GM21786 (cell line): ENCODE data around the gene MAST4.
"Not testable (repeated sequence)": the region's sequence is repeated elsewhere in the genome, so short reads cannot be mapped to it uniquely, and the experiment has no call there.

ENCODE experiments used
- ATAC-seq: cut with Tn5 transposase; IDR thresholded peaks from one replicate; pipeline ENCODE4 v1.9.1; 2021; ENCODE audit not compliant: unreplicated experiment

Gene MAST4

DNA sequence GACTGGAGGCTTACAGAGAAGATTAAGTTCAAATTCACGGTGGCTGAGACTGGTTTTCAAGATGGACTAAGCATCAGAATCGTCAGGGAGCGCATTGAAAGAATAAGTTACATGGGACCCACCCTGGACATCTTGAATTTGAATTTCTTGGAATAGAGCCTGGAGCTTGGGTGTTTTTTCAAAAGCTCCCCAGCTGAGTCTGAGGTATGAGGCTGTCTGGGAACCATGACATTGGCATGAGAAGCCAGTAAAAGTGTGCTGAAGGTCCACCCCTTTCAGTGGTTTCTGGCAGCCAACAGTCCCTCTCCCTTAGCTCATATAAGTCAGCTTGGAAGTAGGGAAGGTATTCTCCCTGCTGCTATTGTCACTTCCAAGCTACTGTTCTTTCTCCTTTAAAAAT, 97.8 kb downstream of the MAST4 start:
- ATAC-seq, result no peak

GRCh38 chr5:66695840-66696239, 99.6 kb downstream of the MAST4 start:
- not testable (repeated sequence) for ATAC-seq

GRCh38 chr5:66697796-66698564, 101.8 kb downstream of the MAST4 start:
- ATAC-seq, result no peak

- peak; percentile 90 for ATAC-seq
Observed at GRCh38 chr5:66701244-66701643, 105.1 kb downstream of the MAST4 start.

- no peak for ATAC-seq
Observed at GRCh38 chr5:66702426-66702825, 106.2 kb downstream of the MAST4 start.

DNA sequence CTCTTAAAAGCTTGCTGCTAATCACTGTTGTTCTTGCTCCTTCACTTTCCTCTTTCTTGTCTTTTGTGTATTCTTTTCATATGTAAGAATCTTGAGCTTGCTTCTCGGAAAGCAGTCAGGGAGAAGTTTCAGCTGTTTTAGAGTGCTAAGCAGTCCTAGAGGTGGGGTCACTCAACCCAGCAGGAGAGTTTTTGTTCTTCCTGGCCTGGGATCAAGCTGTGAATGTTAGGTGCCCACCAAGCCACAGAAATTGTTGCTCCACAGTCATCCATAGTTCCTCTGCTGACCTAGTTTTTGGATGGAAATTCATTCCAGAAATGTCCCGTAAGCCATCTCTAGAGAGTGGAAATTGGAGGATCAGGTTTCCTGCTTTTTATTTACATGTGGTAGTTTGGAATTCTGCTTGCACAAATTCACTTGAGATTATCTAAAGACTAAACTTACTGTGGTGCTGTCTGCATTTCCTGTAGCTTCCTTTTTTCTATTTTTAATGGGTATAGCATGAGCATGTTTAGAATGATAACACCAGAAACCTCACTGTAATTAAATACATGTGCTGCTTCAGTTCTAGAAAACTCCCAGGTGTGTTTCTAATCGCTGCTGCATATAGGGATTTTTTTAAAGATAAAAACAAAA, 108.7 kb downstream of the MAST4 start:
- no peak for ATAC-seq

- peak; percentile 68 for ATAC-seq
Observed at GRCh38 chr5:66708368-66708767, 112.2 kb downstream of the MAST4 start.

GRCh38 chr5:66710557-66711088, 114.4 kb downstream of the MAST4 start:
- no peak for ATAC-seq

DNA sequence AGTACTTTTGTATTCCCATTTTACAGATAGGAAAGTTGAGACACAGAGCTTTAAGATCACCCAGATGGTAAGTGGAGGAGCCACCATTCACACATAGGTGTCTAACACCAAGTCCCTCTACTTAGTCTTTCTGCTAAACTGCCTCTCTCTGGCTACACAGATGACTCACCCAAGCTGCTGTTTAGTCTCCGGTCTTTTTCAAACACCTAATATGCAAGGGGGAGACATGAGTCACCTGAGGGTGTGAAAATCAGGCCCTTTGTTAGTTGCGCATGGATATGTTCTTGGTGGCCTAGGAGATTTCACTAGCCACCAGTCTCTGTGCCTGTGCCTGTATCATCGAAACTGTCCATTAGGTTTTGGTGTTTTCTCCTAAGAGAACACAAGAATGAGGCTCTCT, 117.8 kb downstream of the MAST4 start:
- ATAC-seq, result peak; percentile 50

GRCh38 chr5:66717455-66718373, 121.5 kb downstream of the MAST4 start:
- ATAC-seq, result no peak

DNA sequence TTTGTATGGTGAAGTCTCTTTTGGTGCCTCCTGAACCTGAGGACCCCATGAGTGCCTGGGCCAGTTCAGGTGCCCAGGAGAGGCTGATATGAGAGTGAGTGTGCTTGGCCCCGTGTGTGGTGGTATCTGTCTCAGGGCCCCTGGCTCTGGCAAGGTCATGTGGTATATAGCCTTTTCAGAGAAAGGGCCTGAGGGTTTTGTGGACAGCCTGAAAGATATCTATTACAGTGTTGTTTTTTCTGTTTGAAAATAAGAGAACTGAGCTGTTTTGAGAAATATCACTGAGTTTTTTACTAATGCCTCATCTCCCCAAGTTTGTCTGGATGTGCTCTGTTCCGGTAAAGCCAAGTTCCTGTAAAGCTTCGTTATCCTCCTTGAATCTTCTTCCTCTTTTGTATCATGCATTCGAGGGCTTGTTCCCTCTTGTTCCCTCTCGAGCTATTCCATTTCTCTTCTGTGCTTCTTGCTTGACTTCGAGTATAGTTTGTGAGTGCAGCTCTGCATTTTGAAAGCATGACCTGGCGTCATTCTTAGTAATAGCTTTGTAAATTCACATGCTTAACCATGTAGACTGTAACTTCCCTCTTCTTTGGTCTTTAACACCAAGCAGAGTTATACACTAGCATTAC, 122.3 kb downstream of the MAST4 start:
- ATAC-seq, result no peak

DNA sequence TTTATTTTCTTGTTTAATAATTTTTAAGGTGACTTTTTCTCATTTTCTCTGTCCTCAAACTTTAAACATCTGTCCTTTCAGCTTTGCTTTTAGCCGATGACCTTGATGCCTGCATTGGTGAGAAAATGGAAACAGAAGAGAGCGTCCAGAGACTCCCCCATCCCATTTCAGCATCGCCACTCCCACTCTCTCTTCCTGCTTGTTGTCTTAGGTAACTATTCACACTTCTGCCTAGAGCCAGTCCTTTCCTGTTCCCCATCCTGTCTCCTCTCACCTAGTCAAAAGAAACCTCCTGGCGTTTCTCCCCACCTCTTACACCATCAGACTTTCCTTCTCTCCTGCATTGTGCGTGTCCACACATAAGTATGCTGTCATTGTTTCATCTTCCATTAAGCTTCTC, 124.6 kb downstream of the MAST4 start:
- ATAC-seq, result no peak

- ATAC-seq, result no peak
Observed at GRCh38 chr5:66722686-66723085, 126.5 kb downstream of the MAST4 start.

DNA sequence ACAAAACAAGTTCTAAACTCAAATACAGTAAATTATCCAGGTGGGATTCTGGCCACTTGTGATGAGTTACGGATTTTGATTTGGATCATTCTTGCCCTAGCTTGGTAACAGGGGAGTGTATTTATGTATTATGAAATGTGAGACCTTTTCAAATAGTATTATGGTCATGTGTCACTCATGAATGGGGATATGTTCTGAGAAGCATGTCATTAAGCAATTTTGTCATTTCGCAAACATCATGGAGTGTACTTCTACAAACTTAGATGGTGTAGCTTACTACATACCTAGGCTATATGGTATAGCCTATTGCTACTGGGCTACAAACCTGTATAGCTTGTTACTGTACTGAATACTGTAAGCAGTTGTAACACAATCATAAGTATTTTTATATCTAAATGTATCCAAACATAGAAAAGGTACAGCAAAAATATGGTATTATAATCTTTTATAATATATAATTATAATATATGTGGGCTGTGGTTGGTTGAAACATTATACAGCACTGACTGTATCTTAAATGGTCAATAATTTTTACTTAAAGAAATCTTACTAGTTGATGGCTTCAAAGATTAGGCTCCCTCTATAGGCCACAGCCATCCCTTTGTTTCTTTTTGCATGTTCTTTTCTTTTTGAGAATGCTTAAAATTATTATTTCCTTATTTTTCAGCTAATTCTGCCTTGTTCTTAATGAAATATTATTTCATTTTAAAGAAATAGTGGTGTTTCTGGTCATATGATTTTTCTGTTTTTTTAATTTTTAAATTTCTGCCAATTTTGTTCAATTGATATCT, 128.4 kb downstream of the MAST4 start:
- no peak for ATAC-seq

- ATAC-seq, result no peak
Observed at GRCh38 chr5:66727630-66728029, 131.4 kb downstream of the MAST4 start.

DNA sequence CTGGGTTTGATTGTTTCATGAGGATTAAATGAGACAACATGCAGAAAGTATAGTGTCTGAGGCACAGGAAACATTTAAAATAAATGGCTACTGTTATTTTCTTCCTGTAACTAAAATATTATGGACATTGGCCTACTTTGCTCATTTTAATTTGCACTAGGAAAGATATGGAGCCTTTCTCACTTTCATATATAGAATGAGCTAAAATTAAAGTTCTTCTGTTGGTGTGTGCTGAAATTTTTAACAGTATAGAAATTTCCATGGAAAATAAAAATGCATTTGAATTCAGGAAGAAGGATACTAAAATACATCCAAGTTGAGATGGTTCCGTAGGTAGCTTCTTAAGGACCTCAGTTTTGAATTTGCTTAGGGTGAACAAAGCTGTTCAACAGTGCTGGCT, 131.9 kb downstream of the MAST4 start:
- no peak for ATAC-seq

GRCh38 chr5:66737096-66737495, 140.9 kb downstream of the MAST4 start:
- no peak for ATAC-seq

DNA sequence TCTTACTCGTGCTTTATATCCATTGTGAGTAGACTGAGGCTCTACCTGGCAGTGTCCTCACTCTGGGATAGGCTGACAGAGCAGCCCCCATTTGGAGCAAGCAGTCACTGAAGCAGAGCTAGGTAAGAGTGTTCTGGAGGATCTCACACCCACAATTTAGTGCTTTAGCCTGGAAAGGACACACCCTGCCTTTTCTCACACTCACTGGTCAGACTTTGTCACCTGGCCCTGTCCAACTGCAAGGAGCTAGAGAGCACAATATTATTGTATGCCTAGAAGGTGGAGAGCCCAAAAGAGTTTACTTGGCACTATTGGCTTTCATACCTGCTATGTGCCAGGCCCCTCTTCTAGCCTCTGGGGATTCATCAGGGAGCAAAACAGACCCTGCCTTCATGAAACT, 141.9 kb downstream of the MAST4 start:
- no peak for ATAC-seq

DNA sequence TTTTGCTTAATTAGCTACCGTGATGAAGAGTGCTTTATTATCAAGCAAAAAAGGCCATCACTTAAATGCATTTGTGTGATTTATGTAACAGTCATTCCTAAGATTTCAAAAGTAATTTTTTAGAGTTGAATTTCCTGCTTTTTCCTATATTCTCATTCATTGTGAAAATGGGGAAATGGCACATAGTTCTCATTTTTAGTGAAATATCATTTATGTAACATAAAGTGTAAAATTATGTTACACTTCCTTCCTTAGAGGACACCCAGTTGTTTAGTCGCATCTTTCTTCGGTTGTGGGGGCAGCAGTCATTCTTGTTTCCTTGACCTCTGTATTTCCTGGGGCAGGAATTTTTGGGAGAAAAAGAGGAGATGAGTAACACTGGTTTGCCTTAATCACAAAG, 142.8 kb downstream of the MAST4 start:
- ATAC-seq, result no peak

DNA sequence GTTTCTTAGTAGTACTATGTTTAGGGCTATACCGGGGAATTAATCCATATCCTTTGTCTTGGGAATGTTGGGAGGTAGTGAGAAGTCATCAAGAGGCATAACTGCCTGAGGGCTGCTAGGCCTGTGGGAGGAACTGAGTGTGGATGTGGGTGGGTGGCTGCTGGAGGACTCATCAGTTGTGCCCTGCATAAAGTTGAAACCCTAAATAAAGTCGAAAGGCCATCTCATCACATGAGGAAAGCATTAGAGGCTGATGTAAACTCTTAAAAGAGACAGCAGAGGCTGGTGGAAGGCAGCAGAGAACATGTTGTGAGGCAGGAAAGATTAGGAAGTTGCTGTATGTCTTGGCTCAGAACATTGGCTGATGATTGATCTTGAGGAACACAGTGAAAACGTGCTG, 143.8 kb downstream of the MAST4 start:
- ATAC-seq, result no peak
